Ishikawa (cell line): Measurements from ENCODE around the gene ISOC2.

Source experiments
- CEBPB ChIP-seq: IDR thresholded peaks from 2 replicates; pipeline ENCODE4 v1.6.1; 2012
- EGR1 ChIP-seq: IDR thresholded peaks from 2 replicates; pipeline ENCODE4 v1.6.1; 2012
- EP300 ChIP-seq: IDR thresholded peaks from 2 replicates; pipeline ENCODE4 v1.6.1; 2012; ENCODE audit warnings: borderline replicate concordance
- FOXM1 ChIP-seq: IDR thresholded peaks from 2 replicates; pipeline ENCODE4 v1.6.1; 2012; ENCODE audit warnings: low read depth, borderline replicate concordance
- RAD21 ChIP-seq: IDR thresholded peaks from 2 replicates; pipeline ENCODE4 v1.6.1; 2012; ENCODE audit warnings: low read depth
- TAF1 ChIP-seq: IDR thresholded peaks from 2 replicates; pipeline ENCODE4 v1.6.1; 2012; ENCODE audit warnings: low read depth, mild to moderate bottlenecking
- TCF12 ChIP-seq: IDR thresholded peaks from 2 replicates; pipeline ENCODE4 v1.6.1; 2012; ENCODE audit warnings: low read depth
- TEAD4 ChIP-seq: IDR thresholded peaks from 2 replicates; pipeline ENCODE4 v1.6.1; 2012
- YY1 ChIP-seq: IDR thresholded peaks from 2 replicates; pipeline ENCODE4 v1.6.1; 2012; ENCODE audit warnings: low read depth
- TF ChIP-seq, protein P1 (sequence below): IDR thresholded peaks from 2 replicates; pipeline ENCODE4 v1.6.1; 2012
- TF ChIP-seq, protein P2 (sequence below): IDR thresholded peaks from 2 replicates; pipeline ENCODE4 v1.6.1; 2012; ENCODE audit warnings: low read depth, mild to moderate bottlenecking
- TF ChIP-seq, protein P3 (sequence below): IDR thresholded peaks from 2 replicates; pipeline ENCODE4 v1.6.1; 2012

DNA sequence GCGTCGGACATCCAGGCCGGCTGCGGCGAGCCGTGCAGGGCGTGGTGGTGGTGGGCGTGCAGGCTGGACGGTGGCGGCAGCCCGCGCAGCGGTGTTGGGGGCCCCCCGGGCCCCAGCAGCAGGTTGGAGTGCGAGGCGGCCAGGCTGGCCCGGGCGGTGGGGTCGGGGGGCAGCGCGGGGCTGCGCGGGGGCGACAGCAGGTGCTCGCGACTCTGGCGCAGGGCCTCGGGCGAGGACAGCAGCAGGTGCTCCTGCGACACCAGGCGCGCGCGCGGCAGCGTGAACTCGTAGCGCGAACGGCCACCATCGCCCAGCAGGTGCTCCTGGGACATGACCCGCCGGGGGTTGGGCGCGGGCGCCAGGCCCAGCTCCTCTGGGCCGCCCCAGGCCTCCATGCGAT is 28.1 kb downstream of the ISOC2 start:
- TF ChIP-seq TAF1, result no peak
- TF ChIP-seq TEAD4, result no peak
- TF ChIP-seq RAD21, result no peak
- TF ChIP-seq YY1, result no peak
- no peak for TF ChIP-seq CEBPB
- TF ChIP-seq, protein P1, sequence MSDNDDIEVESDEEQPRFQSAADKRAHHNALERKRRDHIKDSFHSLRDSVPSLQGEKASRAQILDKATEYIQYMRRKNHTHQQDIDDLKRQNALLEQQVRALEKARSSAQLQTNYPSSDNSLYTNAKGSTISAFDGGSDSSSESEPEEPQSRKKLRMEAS, result no peak
- TF ChIP-seq, protein P2, sequence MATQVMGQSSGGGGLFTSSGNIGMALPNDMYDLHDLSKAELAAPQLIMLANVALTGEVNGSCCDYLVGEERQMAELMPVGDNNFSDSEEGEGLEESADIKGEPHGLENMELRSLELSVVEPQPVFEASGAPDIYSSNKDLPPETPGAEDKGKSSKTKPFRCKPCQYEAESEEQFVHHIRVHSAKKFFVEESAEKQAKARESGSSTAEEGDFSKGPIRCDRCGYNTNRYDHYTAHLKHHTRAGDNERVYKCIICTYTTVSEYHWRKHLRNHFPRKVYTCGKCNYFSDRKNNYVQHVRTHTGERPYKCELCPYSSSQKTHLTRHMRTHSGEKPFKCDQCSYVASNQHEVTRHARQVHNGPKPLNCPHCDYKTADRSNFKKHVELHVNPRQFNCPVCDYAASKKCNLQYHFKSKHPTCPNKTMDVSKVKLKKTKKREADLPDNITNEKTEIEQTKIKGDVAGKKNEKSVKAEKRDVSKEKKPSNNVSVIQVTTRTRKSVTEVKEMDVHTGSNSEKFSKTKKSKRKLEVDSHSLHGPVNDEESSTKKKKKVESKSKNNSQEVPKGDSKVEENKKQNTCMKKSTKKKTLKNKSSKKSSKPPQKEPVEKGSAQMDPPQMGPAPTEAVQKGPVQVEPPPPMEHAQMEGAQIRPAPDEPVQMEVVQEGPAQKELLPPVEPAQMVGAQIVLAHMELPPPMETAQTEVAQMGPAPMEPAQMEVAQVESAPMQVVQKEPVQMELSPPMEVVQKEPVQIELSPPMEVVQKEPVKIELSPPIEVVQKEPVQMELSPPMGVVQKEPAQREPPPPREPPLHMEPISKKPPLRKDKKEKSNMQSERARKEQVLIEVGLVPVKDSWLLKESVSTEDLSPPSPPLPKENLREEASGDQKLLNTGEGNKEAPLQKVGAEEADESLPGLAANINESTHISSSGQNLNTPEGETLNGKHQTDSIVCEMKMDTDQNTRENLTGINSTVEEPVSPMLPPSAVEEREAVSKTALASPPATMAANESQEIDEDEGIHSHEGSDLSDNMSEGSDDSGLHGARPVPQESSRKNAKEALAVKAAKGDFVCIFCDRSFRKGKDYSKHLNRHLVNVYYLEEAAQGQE, result no peak
- no peak for TF ChIP-seq TCF12
- no peak for TF ChIP-seq EP300
- TF ChIP-seq EGR1, result no peak
- TF ChIP-seq FOXM1, result no peak
- TF ChIP-seq, protein P3, sequence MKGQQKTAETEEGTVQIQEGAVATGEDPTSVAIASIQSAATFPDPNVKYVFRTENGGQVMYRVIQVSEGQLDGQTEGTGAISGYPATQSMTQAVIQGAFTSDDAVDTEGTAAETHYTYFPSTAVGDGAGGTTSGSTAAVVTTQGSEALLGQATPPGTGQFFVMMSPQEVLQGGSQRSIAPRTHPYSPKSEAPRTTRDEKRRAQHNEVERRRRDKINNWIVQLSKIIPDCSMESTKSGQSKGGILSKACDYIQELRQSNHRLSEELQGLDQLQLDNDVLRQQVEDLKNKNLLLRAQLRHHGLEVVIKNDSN, result no peak
